Smooth muscle cell (in vitro differentiated cells): ENCODE data around the gene CNTFR. TPM values are rescaled to one million over a fixed set of nuclear protein-coding genes. Genes with fewer than 3 reads are reported as not detected.

ENCODE experiments used
- DNase-seq: peaks from one replicate; lab custom pipeline; 2025; ENCODE audit not compliant: unreplicated experiment; lab: John Stamatoyannopoulos, UW
- H2AFZ ChIP-seq: fragments of 200-600 bp; sonication (generic); 2 replicates; pipeline ENCODE4 v1.6.0; 2016; ENCODE audit warnings: antibody characterized with exemption, low read depth, mild to moderate bottlenecking
- H3F3A ChIP-seq: fragments of 200-600 bp; sonication (generic); 2 replicates; pipeline ENCODE4 v1.6.0; 2017; ENCODE audit warnings: antibody characterized with exemption, low read depth
- H3K27ac ChIP-seq: fragments of 200-600 bp; sonication (generic); 2 replicates; pipeline ENCODE4 v1.5.1; 2016; ENCODE audit warnings: low read depth, mild to moderate bottlenecking
- H3K27me3 ChIP-seq: fragments of 200-600 bp; sonication (generic); 2 replicates; pipeline ENCODE4 v1.6.1; 2016; ENCODE audit warnings: low read depth, mild to moderate bottlenecking
- H3K36me3 ChIP-seq: fragments of 200-600 bp; sonication (generic); 2 replicates; pipeline ENCODE4 v1.5.1; 2016; ENCODE audit warnings: low read depth
- H3K4me1 ChIP-seq: fragments of 200-600 bp; sonication (generic); 2 replicates; pipeline ENCODE4 v1.5.1; 2016; ENCODE audit warnings: low read depth
- H3K4me2 ChIP-seq: fragments of 200-600 bp; sonication (generic); 2 replicates; pipeline ENCODE4 v1.6.0; 2016; ENCODE audit warnings: mild to moderate bottlenecking
- H3K4me3 ChIP-seq: fragments of 200-600 bp; sonication (generic); 2 replicates; pipeline ENCODE4 v1.5.1; 2016; ENCODE audit warnings: mild to moderate bottlenecking
- H3K79me2 ChIP-seq: fragments of 200-600 bp; sonication (generic); 2 replicates; pipeline ENCODE4 v1.6.0; 2016; ENCODE audit warnings: low read depth, mild to moderate bottlenecking
- H3K9ac ChIP-seq: fragments of 200-600 bp; sonication (generic); 2 replicates; pipeline ENCODE4 v1.6.0; 2016; ENCODE audit warnings: low read depth
- H3K9me3 ChIP-seq: fragments of 200-600 bp; sonication (generic); replicated peaks from 2 replicates; pipeline ENCODE4 v1.5.1; 2016; ENCODE audit warnings: low read depth
- H4K20me1 ChIP-seq: fragments of 200-600 bp; sonication (generic); 2 replicates; pipeline ENCODE4 v1.6.0; 2016; ENCODE audit warnings: low read depth
- WGBS: methylation state at CpG from one replicate; pipeline ENCODE4 v1.1.7; 2016; ENCODE audit warnings: low lambda C conversion rate; 5-methylcytosine and 5-hydroxymethylcytosine counted together
- polyA plus RNA-seq: library from polyadenylated mRNA; unstranded; fragments of >200 nt; fragmentation: Nextera tagmentation; extraction: Ambion mirVana; gene quantifications from 2 replicates; pipeline ENCODE4 v1.2.1, GENCODE V29; 2016
- total RNA-seq: library from RNA; depleted of rRNA; stranded (reverse); fragments of >200 nt; gene quantifications from 2 replicates; pipeline ENCODE4 v1.2.3, GENCODE V29; 2014
- TF ChIP-seq, protein P1 (sequence below): fragments of 200-600 bp; sonication (generic); IDR thresholded peaks from 2 replicates; pipeline ENCODE4 v1.5.1; 2017; ENCODE audit warnings: borderline replicate concordance, mild to moderate bottlenecking, antibody characterized with exemption; ENCODE audit not compliant: insufficient read depth, poor library complexity, severe bottlenecking

CNTFR gene
- total and polyA plus RNA-seq, 2 experiments from 2014 or later = 4.3 to 16.4 TPM

GRCh38 chr9:34546102-34546833, 43.3 kb downstream of the CNTFR start:
- H2AFZ ChIP-seq = no peak overlapping the region
- H3F3A ChIP-seq = no peaks in the 10 kb centered on the region
- H3K27me3 ChIP-seq = no peaks in the 10 kb centered on the region
- TF ChIP-seq, protein P1, sequence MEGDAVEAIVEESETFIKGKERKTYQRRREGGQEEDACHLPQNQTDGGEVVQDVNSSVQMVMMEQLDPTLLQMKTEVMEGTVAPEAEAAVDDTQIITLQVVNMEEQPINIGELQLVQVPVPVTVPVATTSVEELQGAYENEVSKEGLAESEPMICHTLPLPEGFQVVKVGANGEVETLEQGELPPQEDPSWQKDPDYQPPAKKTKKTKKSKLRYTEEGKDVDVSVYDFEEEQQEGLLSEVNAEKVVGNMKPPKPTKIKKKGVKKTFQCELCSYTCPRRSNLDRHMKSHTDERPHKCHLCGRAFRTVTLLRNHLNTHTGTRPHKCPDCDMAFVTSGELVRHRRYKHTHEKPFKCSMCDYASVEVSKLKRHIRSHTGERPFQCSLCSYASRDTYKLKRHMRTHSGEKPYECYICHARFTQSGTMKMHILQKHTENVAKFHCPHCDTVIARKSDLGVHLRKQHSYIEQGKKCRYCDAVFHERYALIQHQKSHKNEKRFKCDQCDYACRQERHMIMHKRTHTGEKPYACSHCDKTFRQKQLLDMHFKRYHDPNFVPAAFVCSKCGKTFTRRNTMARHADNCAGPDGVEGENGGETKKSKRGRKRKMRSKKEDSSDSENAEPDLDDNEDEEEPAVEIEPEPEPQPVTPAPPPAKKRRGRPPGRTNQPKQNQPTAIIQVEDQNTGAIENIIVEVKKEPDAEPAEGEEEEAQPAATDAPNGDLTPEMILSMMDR = no peak
- DNase-seq = no peak
- no peak overlapping the region for H3K27ac ChIP-seq
- 90% methylated on average over 7 of the region's 7 CpGs for WGBS
- no peaks in the 10 kb centered on the region for H3K79me2 ChIP-seq
- H4K20me1 ChIP-seq = no peaks in the 10 kb centered on the region
- H3K9me3 ChIP-seq = no peaks in the 10 kb centered on the region
- no peak overlapping the region for H3K4me3 ChIP-seq
- no peak overlapping the region for H3K9ac ChIP-seq
- H3K4me1 ChIP-seq = no peaks in the 10 kb centered on the region
- H3K36me3 ChIP-seq = no peaks in the 10 kb centered on the region
- no peak overlapping the region for H3K4me2 ChIP-seq

DNA sequence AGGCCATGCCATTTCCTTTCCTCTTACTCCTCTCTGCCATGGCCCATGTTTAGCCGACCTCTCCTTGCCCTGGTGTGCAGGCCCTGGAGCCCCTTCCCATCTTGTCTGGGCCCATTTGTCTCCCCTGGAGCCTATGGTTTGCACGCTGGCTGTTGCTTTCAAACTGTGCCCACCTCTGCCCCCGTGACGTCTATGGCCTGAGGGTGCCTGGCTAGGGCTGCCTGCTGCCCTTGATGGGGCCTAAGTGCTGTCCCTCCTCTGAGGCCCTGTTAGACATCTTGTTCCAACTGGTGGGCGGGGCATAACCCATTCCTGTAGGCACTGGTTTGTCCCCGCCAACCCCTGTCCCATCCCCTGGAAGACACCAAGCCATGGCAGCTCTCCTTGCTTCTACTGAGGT, 44.0 kb downstream of the CNTFR start:
- Histone ChIP-seq H3K4me1 (no peaks in the 10 kb centered on the region), H3K9me3 (no peaks in the 10 kb centered on the region), H2AFZ (no peak overlapping the region), H3K4me3 (no peak overlapping the region), H4K20me1 (no peaks in the 10 kb centered on the region), H3K27ac (no peak overlapping the region), H3F3A (peaks cover 2% of the 10 kb centered on the region), H3K27me3 (no peaks in the 10 kb centered on the region), H3K36me3 (no peaks in the 10 kb centered on the region), H3K79me2 (no peaks in the 10 kb centered on the region), H3K4me2 (no peak overlapping the region), H3K9ac (no peak overlapping the region)
- TF ChIP-seq, protein P1 = no peak
- 91% methylated on average over 6 of the region's 6 CpGs for WGBS
- no peak for DNase-seq

GRCh38 chr9:34544035-34544434, 45.5 kb downstream of the CNTFR start:
- 75% methylated on average over 5 of the region's 5 CpGs for WGBS
- Histone ChIP-seq H3K4me2 (no peak overlapping the region), H3K9ac (no peak overlapping the region), H3F3A (peaks cover 5% of the 10 kb centered on the region), H2AFZ (no peak overlapping the region), H3K36me3 (no peaks in the 10 kb centered on the region), H3K79me2 (no peaks in the 10 kb centered on the region), H3K4me1 (no peaks in the 10 kb centered on the region), H3K9me3 (no peaks in the 10 kb centered on the region), H4K20me1 (no peaks in the 10 kb centered on the region), H3K27me3 (no peaks in the 10 kb centered on the region), H3K4me3 (no peak overlapping the region), H3K27ac (no peak overlapping the region)
- no peak for DNase-seq
- TF ChIP-seq, protein P1 = no peak

- Histone ChIP-seq H3K27me3 (no peaks in the 10 kb centered on the region), H3K36me3 (no peaks in the 10 kb centered on the region), H3K27ac (no peak overlapping the region), H3K9ac (no peak overlapping the region), H3K4me1 (no peaks in the 10 kb centered on the region), H2AFZ (no peak overlapping the region), H3K79me2 (no peaks in the 10 kb centered on the region), H3K4me3 (no peak overlapping the region), H3K4me2 (no peak overlapping the region), H4K20me1 (no peaks in the 10 kb centered on the region), H3F3A (peaks cover 5% of the 10 kb centered on the region), H3K9me3 (no peaks in the 10 kb centered on the region)
- TF ChIP-seq, protein P1 = no peak
- DNase-seq = no peak
- WGBS = 90% methylated on average over 7 of the region's 7 CpGs
These were observed 48.0 kb downstream of the CNTFR start for GRCh38 chr9:34541540-34541939.
